Activated CD4-positive, alpha-beta T cell treated with anti-CD3 and anti-CD28 coated beads, Interleukin-2, amount 50 U/mL, for 16 hours (primary cell): ENCODE measurements around the gene UBASH3A.

Source experiments
- DNase-seq: peaks from one replicate; pipeline ENCODE4 v3.0.0-alpha.2; 2020

UBASH3A gene, protein sequence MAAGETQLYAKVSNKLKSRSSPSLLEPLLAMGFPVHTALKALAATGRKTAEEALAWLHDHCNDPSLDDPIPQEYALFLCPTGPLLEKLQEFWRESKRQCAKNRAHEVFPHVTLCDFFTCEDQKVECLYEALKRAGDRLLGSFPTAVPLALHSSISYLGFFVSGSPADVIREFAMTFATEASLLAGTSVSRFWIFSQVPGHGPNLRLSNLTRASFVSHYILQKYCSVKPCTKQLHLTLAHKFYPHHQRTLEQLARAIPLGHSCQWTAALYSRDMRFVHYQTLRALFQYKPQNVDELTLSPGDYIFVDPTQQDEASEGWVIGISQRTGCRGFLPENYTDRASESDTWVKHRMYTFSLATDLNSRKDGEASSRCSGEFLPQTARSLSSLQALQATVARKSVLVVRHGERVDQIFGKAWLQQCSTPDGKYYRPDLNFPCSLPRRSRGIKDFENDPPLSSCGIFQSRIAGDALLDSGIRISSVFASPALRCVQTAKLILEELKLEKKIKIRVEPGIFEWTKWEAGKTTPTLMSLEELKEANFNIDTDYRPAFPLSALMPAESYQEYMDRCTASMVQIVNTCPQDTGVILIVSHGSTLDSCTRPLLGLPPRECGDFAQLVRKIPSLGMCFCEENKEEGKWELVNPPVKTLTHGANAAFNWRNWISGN

DNA sequence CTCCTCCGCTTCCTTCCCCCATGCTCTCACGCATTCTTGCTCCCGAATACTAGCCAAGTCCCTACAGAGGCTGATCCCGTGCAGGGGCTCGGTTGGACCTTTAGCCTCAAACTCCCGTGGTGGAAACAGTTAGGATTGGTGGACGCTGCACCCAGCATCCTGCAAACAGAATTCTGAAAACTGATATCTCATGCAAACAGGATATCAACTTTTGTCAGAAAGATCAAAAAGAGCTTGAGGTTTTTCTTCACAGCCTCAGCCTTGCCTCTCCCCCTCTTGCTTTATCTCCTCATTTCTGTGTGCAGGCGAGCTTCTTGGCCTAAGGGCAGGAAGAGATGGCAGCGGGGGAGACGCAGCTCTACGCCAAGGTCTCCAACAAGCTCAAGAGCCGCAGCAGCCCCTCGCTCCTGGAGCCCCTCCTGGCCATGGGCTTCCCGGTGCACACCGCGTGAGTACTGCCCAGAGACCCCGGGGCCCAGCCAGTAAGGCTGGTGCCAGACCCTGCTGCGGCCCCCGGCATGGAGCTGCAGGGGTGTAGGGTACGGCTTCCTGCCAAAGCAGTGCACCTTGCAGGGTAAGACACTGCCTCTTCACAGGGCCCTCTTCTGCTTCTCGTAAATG, at the start of gene UBASH3A:
Gene UBASH3A (plus strand): TSS at position 292 of the 621 bp plus-strand sequence. CDS start 44 bp downstream, at position 336.
- DNase-seq: peak; percentile 70

DNA sequence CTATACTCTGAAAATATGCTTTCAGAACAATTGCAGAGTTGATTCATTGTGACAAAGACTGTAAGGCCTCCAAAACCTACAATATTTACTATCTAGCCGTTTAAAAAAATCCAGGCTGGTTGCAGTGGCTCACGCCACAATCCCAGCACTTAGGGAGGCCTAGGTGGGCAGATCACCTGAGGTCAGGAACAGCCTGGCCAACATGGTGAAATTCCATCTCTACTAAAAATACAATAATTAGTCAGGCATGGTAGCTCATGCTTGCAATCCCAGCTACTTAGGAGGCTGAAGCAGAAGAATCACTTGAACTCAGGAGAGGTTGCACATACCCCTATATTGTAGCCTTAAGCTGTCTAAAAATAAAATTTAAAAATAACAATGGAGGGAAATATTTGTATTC, 47.7 kb upstream of the UBASH3A start:
- DNase-seq: no peak

DNA sequence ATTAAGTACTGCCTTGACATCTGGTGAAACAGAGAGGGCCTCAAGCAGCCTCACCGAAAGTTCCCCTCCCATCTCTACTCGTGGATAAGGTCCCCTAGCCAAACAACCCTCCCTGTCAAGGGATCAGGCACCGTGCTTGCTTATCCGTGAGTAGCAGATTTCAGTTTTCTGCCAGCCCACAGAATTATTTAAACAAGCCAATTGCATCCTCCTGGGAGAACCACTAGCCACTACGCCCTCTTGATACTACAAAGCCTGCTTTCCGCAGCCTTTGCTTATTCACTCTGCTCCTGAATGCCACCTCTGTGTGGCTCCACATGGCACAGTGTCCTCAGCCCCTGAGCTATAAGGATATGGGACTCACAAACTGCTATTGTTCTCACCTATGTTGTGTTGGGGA, 47.1 kb upstream of the UBASH3A start:
- DNase-seq: no peak

DNA sequence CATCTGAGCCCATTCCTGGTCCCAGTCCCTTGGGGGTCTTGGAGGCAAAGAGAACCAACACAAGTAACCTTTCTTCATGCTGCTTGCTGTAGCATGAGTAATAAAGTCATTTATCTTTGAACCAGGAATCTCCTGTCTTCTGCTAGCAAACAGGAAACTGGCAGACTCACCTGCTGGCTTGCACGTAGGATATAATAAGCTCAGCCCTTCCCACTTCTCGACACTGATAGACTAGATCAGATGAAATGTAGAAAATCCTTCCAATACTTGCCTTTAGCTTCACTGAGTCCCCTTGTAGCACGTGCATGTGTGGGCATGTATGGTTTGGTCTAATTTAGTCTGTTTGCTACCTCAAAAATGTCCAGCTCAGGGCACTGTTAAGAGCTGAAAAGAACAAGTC, 46.4 kb upstream of the UBASH3A start:
- no peak for DNase-seq

DNA sequence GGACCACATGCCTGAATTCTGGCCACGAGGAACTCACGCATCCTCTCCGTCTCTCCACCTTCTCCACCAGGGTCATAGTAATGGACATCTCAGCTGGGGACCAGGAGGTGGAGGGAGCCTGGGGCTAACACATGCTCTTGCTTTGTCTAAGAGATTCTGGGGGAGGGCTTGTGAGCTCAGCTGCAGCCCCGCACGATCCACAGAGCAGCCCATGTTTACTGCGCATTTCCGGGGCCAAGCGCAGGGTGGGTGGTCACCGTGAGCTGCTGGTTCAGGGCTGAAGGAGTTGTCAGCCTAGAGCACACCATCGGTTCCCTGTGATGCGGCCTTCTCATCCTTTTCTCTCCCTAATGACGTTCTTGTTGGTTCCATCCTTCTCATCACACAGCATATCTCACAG, 45.4 kb upstream of the UBASH3A start:
- DNase-seq: no peak

DNA sequence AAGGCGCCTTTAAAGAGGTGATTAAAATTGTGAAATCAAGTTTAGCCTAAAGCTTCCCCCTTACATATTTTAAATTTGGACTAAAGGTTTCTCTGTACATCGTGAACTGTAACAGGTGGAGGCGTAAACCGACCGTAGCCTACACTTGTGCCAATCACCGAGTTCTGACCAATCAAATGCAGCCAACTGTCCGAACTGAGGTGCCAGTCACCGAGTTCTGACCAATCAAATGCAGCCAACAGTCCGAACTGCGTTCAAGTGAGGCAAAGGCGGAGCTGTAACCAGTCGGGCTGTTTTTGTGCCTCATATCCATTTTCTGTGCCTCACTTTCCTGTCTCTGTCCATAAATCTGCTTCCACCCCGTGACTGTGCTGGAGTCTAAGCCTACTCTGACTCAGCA, 44.8 kb upstream of the UBASH3A start:
- no peak for DNase-seq

DNA sequence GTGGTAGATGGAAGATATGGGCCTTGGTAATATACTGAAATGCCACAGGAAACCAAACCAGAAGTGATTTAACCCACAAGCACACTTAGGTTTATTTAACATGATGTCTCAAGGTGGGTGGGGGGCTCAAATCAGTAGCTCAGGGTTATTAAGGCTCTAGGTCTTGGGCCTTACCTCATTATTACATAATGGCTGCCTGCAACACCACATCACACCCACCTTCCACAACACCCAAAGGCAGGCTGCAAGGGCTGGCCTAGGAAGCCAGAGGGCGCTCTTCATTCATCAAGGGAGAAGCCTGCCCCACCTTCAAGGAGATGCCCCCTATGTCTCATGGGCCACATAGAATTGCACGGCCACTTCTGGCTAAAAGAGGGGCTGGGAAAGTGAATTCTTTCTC, 43.4 kb upstream of the UBASH3A start:
- DNase-seq: no peak

DNA sequence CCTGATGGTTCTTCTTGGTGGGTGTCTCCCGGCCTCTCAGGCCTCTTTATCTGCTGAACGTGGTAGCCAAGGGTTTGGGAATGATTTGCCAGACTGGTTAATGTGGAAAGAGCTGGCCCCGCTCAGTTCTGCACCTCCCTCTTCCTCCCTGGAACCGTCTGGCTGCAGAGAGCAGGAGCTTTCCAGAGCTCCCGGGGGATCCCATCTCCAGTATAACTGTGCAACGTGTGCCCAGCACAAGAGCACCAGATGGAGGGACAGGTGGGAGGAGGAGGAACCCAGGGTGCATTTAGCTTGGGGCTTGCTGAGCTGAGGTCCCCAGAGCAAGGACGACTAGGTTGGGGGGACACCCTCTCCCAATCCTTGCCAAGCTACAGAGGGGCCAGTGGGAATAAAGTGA, 42.4 kb upstream of the UBASH3A start:
- DNase-seq: no peak

DNA sequence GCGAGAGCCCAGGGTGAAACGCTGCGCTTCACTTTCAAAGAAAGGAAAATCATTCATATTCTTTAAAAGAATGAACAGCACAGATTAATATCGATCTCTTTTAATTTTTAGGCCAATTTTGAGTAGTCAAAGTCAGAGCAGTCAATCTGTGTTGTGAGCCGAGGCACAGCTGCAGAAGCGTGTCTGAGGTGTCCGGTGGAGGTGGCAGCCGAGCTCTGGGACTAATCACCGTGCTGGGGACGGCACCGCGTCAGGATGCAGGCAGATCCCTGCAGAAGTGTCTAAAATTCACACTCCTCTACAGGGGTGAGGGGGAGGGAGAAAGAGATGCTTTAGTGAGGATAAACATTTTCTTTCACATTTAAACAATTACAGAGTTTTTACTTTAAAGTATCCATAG, 41.5 kb upstream of the UBASH3A start:
- DNase-seq: no peak

DNA sequence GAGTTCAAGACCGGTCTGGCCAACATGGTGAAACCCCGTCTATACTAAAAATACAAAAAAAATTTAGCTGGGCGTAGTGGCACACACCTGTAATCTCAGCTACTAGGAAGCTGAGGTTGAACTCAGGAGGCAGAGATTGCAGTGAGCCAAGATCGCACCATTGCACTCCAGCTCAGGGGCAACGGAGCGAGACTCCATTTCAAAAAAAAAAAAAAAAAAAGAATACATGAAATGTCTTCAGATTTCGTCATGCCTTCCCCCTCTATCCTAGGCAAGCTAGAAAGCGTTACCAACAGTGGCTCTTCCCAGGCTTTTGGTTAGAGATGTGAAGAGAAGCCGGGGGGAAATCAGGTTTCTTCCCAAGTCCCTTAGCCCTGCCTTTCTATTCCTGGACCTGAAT, 41.0 kb upstream of the UBASH3A start:
- DNase-seq: no peak

DNA sequence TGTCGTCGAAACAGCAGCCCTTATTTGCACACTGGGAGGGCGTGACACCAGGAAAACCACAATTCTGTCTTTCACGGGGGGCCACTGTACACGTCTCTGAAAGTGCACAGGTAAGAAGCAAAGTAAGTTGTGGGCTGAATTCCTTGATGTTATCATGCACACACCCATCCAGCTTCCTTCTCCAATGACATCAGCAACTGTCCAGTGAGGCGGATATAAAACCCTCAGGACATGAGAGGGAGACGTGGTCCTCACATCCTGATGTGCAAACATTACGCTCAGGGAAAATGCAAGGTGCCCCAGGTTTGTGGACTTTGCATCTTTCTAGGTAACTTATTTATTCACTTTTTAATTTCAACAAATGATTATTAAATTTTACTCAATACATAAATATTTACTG, 40.4 kb upstream of the UBASH3A start:
- no peak for DNase-seq

DNA sequence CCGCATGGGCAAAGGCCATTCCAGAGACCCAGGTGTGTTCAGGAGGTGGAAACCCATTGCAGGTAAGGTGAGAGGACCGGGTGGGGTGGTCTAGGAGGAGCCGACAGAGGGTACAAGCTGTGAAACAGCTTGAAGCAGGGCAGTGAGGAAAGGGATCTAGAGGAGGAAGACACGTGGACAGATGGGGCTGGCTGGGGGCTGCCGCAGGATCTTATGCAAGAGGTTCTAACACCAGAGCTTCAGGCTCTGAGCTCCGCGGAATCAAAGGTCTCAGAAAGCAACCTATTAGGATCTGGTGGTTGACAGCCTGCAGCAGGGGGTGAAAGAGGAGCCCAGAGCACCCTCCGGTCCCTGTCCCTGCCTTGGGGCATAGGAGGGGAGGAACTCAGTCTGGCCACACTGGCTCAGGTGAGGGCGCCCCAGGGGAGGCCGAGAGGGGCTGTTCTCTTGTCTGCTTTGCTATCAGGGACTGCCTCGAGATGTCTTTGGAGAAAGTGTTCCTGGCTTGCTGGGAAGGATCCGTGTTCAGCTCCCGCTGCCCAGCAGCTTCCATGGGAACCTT, 39.3 kb upstream of the UBASH3A start:
- DNase-seq: no peak

DNA sequence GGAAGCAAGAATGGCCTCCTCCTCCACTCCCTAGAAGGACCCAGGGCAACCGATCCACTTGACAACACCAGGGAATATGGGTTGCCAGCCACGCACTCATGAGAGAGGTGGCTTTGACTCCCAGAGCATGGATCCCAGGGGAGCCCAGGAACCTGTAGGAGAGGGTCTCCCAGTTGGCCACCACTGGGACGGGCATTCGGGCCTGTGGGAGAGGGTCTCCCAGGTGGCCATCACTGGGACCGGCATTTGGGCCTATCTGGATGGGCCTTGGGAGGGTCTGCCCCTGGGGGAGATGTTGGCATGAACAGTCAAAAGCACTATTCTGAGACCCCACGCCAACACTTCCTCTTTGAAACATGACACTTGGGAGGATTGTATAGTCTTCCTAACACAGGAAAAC, 37.9 kb upstream of the UBASH3A start:
- DNase-seq: no peak

DNA sequence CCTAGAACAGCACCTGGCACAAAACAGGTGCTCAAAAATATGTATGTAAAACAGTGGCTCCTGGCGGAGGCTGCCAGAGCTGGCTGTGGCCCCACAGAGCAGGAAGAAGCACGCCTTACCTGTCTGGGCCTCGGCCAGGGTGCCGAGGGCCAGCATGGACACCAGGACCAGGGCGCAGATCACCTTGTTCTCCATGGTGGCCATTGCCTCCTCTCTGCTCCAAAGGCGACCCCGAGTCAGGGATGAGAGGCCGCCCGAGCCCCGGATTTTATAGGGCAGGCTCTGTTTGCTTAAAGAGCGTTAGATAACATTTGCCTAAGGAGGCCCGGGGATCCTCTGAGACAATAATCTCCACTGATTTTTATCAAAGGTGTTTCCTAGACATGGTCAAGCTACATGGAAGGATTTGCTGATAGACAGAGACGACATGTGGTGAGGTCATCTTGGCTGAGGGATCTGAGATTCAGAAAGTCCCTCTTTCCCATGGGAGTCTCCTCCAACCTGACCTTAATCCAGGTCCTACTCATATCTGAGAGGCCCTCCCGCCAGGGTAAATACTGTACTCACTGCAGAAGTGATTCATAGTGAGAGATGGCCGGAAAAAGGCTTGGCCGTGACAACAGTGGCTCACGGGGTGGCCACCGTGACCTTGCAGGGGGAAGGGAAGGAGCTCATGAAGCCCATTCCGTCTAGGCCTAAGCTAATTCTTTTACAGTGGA, 37.3 kb upstream of the UBASH3A start, which contains the start of gene TFF1:
Gene TFF1 (minus strand): TSS at position 244 of the 719 bp plus-strand sequence. CDS start 40 bp downstream, at position 204.
- no peak for DNase-seq

DNA sequence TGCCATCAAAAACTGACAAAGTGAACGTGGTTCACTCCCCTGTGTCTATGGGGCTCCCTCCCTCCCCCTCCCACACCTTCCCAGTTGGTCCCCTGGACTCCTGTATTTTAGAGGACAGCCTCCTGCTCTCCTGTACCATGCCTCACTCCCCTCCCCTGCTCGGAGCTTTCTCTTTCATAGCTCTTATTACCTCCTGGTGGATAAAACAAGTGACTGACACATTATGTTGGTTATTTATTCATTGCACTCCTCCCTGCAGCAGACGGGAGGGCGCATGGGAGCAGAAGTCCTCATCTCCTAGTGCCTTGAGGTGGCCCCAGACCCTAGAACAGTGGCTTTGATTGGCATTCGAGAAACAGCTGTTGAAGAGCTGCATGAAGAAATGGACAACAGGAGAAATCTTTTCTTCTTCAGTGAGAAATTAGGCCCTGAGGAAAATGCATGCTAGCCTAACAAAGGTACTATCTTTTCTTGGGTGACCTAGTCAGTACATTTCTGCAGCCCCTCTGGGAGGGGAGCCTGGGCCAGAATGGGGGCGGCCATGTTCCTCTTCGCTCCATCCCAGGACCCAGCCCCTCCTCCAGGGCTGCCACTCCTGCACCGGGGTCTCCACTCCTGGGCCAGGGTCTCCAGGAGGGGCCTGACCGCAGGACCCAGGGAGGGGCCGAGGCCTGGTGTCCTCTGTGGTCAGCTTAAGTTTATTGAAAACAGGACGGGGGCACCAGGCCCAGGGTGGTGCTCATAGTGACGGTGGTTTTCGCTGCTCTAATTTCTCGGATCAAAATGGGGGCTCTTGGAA, 36.1 kb upstream of the UBASH3A start:
- no peak for DNase-seq

DNA sequence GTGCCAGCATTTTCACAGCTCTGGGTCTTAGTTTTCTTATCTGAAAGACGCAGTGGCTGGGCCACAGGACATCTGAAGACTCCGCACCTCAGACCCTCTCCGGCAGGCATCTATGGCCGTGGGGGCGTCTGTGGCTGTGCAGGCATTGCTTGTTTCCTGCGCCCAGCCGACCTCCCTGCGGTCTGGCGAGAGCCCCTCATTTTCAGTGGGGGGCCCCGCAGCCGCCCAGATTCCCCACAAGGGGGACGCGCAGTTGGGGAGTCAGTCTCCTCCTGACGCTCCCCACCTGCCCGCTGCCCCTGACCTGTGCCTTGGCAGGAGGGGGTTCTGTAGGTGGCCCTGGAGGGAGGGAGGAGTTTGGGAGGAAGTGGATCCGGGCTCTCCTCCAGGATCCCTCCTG, 33.9 kb upstream of the UBASH3A start:
- no peak for DNase-seq

DNA sequence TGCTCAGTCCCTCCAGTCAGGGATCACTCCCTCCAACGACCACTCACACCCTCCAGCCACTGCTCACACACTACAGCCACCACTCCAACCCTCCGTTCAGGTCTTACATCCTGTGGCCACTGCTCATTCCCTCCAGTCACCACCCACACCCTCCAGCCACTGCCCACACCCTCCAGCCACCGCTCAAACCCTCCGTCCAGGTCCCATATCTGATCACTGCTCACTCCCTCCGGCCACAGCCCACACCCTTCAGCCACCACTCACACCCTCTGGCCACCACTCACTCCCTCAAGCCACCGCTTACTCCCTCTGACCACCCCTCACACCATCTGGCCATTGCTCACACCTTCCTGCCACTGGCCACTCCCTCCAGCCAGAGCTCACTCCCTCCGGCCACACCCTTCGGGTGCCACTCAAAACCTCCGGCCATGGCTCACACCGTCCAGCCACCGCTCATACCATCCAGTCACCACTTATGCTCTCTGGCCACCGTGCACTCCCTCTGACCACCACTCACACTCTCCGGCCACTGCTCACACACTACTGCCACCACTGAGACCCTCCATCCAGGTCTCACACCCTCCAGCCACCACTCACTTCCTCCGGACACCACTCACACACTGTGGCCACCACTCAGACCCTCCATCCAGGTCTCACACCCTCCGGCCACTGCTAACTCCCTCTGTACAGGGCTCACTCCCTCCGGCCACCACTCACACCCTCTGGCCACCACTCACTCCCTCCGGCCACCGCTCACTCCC, 32.6 kb upstream of the UBASH3A start:
- DNase-seq: no peak

DNA sequence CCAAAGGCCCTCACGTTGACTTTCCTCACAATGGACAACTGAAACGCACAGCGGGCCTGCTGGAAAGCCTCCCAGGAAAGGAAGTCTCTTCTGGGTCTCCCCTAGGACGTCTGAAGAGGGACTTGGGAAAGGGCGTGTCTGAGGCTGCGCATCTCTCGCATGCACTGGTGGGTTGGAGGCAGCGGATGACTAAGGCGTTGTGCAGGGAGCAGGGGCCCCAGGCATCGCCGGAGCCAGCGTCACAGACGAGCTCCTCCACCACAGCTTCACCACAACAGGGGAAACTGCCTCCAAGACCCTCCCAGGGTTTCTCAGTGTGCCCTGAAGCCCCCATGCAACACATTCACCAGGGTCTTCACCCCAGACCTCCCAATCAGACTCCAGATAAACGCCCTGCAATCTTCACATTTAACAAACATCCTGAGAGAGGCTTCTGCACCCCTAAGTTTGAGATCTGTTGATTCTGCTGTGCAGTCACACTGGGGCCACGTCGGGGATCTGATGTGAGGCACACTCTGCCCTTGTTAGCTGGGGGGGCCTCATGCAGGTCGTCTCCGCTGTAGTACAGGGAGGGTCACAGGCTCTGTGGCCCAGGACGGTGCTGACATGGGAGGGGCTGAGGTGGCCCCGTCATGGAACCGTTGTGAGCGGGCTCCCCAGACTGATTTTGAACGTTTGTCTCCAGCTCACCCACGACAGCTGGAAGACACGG, 30.4 kb upstream of the UBASH3A start:
- peak; percentile 41 for DNase-seq

DNA sequence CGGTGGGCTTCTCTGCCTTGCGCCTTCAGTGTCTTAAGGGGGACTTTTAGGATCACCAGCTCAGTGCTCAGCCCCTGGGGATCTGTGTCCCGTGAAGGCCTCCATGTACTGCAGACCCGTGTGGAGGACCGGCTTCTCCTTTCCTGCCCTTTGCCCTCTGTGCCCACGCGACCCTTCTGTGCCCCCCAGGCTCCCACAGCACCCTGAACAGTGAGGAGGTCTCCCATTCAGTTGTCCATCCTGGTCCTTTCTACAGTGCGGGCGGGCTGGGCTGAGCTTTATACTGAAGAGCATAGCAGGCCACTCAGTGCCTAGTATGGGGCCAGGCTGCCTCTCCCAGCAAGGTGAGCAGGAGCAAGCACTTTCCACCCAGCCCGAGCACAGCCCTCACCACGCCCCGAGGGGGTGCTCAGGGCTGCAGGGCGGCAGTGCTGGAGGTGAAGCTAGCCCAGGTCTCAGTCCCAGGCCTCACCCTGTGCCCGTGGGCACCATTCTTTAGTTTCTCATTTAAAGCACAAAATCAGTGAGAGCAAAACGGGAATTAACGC, 29.7 kb upstream of the UBASH3A start:
- no peak for DNase-seq

DNA sequence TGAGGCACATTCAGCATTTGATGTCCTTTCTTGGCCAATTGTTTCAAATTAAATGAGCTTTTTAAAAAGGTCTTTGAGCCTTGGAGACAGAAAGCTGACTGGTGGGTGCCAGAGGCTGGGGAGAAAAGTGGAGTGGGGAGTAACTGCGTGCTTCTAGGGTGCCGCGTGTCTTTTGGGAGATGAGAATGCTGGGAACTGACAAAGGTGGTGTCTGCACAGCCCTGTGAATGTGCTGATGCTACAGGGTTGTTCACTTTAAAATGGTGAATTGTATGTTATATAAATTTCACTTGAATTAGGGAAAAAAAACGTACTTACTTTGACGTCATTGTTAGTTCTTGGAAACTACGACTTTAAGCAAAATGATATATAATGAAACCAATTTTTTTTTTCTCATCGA, 29.2 kb upstream of the UBASH3A start:
- no peak for DNase-seq
